Small intestine (tissue), 7 donors: ENCODE results near the gene MID1IP1. TPM values are rescaled to one million over a fixed set of nuclear protein-coding genes. Genes with fewer than 3 reads are reported as not detected.
A peak's percentile ranks its signal among the peaks of the same experiment; 100 is the strongest.

Experiments
- DNase-seq, 2 donors: peaks; one replicate each; pipeline versions ENCODE4 v3.0.0 to v3.0.0-alpha.2; 2013
- FAIRE-seq: peaks from 2 replicates; lab custom pipeline; 2012; peaks lifted over from hg19 to GRCh38; lab: Jason Lieb, UNC
- H3K27ac ChIP-seq, 3 donors: one replicate each; pipeline ENCODE4 v1.5.1; 2013; ENCODE audit warnings: low read length in 2 of 3, mild to moderate bottlenecking in 2 of 3, control low read depth in 1 of 3, inconsistent platforms in 1 of 3, low read depth in 1 of 3, moderate library complexity in 1 of 3
- H3K27me3 ChIP-seq, 3 donors: one replicate each; pipeline ENCODE4 v1.6.1; 2013; ENCODE audit warnings: low read length in 3 of 3, inconsistent platforms in 1 of 3; ENCODE audit not compliant: control insufficient read depth in 3 of 3, insufficient read depth in 3 of 3
- H3K36me3 ChIP-seq, 3 donors: one replicate each; pipeline ENCODE4 v1.6.1; 2013; ENCODE audit warnings: low read length in 3 of 3, inconsistent platforms in 1 of 3, low read depth in 1 of 3, mild to moderate bottlenecking in 1 of 3, moderate library complexity in 1 of 3; ENCODE audit not compliant: control insufficient read depth in 3 of 3, insufficient read depth in 2 of 3
- H3K4me1 ChIP-seq, 3 donors: one replicate each; pipeline ENCODE4 v1.6.1; 2013; ENCODE audit warnings: low read length in 2 of 3, inconsistent platforms in 1 of 3, low read depth in 1 of 3, mild to moderate bottlenecking in 1 of 3, moderate library complexity in 1 of 3; ENCODE audit not compliant: control insufficient read depth in 3 of 3, insufficient read depth in 2 of 3
- H3K4me3 ChIP-seq, 3 donors: one replicate each; pipeline ENCODE4 v1.5.1; 2013; ENCODE audit warnings: low read length in 3 of 3, control low read depth in 1 of 3, inconsistent platforms in 1 of 3, low read depth in 1 of 3, mild to moderate bottlenecking in 1 of 3, moderate library complexity in 1 of 3
- H3K9me3 ChIP-seq, 2 donors: one replicate each; pipeline ENCODE4 v1.6.1; 2013; ENCODE audit warnings: low read depth in 1 of 2, low read length in 1 of 2; ENCODE audit not compliant: control insufficient read depth in 2 of 2, insufficient read depth in 1 of 2
- WGBS, 3 donors: extraction: QIAGEN DNeasy Blood & Tissue Kit; methylation state at CpG; one replicate each; pipeline ENCODE4 v1.1.7; 2013; 5-methylcytosine and 5-hydroxymethylcytosine counted together
- polyA plus RNA-seq, 4 donors: library from polyadenylated mRNA; stranded (reverse) in 3 of 4; unstranded in 1 of 4; fragments of 200-250 nt in 3 of 4; fragments of 120-200 nt in 1 of 4; gene quantifications; one replicate each; pipeline versions ENCODE4 v1.2.1 to v1.2.3, GENCODE V29; 2013
- donor health status: healthy with polysubstance abuse.
- donor health status: control.
- donor health status: control.
- donor health status: Bipolar disorder and iron deficiency.
- donor health status: healthy.

MID1IP1 gene
- polyA plus RNA-seq, 4 donors = 24.2 to 61.1 (median 31.7) TPM

- peak; percentile 69 to 73 for DNase-seq
- Histone ChIP-seq H3K27me3 (no peaks in the 10 kb centered on the region), H3K4me1 (peaks cover 0 to 5% (median 5%) of the 10 kb centered on the region in 3 donors), H3K4me3 (peak overlapping the region; percentile 79 to 92 (median 83)), H3K27ac (peak overlapping the region; percentile 89 to 97 (median 94)), H3K36me3 (peaks cover 0 to 12% (median 0%) of the 10 kb centered on the region in 3 donors), H3K9me3 (no peaks in the 10 kb centered on the region)
- FAIRE-seq = no peak
- 1 to 30% (median 7%) methylated on average over 28 to 41 of the region's 41 CpGs for WGBS, 3 donors
Measured at GRCh38 chrX:38805432-38806389, 4.5 kb downstream of the MID1IP1 start.

GRCh38 chrX:38806875-38807621 is 5.8 kb downstream of the MID1IP1 start:
- FAIRE-seq = no peak

GRCh38 chrX:38807873-38808272 is 6.6 kb downstream of the MID1IP1 start:
- no peak for DNase-seq
- Histone ChIP-seq H3K9me3 (peaks cover 0 to 3% of the 10 kb centered on the region in 2 donors), H3K36me3 (peaks cover 0 to 12% (median 0%) of the 10 kb centered on the region in 3 donors), H3K27ac (no peak overlapping the region), H3K4me1 (peaks cover 0 to 5% (median 5%) of the 10 kb centered on the region in 3 donors), H3K4me3 (no peak overlapping the region), H3K27me3 (no peaks in the 10 kb centered on the region)
- no peak for FAIRE-seq

More at GRCh38 chrX:38806875-38807621, 5.8 kb downstream of the MID1IP1 start:
- Histone ChIP-seq H3K27me3 (no peaks in the 10 kb centered on the region), H3K4me1 (peaks cover 0 to 5% (median 5%) of the 10 kb centered on the region in 3 donors), H3K9me3 (no peaks in the 10 kb centered on the region), H3K4me3 (peak overlapping the region in 2 of 3 donors; percentile 7 to 31), H3K36me3 (peaks cover 0 to 12% (median 0%) of the 10 kb centered on the region in 3 donors), H3K27ac (peak overlapping the region; percentile 60 to 97 (median 72))
- peak; percentile 42 to 44 for DNase-seq
- 13 to 34% (median 28%) methylated on average over 7 of the region's 7 CpGs for WGBS, 3 donors

GRCh38 chrX:38811515-38812243 is 10.4 kb downstream of the MID1IP1 start:
- Histone ChIP-seq H3K9me3 (peaks cover 0 to 7% of the 10 kb centered on the region in 2 donors), H3K36me3 (no peaks in the 10 kb centered on the region), H3K4me1 (peaks cover 0 to 7% (median 5%) of the 10 kb centered on the region in 3 donors), H3K27ac (no peak overlapping the region), H3K27me3 (no peaks in the 10 kb centered on the region), H3K4me3 (no peak overlapping the region)
- DNase-seq = no peak
- 31 to 46% (median 46%) methylated on average over 3 of the region's 3 CpGs for WGBS, 3 donors
- FAIRE-seq = no peak

GRCh38 chrX:38816155-38816554 is 14.9 kb downstream of the MID1IP1 start:
- 77 to 92% (median 78%) methylated on average over 3 of the region's 3 CpGs for WGBS, 3 donors

GRCh38 chrX:38817004-38817703 is 15.9 kb downstream of the MID1IP1 start:
- 18 to 32% (median 27%) methylated on average over 2 of the region's 2 CpGs for WGBS, 3 donors
- peaks cover 0 to 14% (median 2%) of the 10 kb centered on the region in 3 donors for H3K4me1 ChIP-seq
- H3K27ac ChIP-seq = peak overlapping the region in 2 of 3 donors; percentile 25 to 33
- H3K4me3 ChIP-seq = no peak overlapping the region
- FAIRE-seq (no peak), DNase-seq (peak; percentile 12 to 32)
- no peaks in the 10 kb centered on the region for H3K36me3 ChIP-seq
- peaks cover 0 to 7% of the 10 kb centered on the region in 2 donors for H3K9me3 ChIP-seq
- no peaks in the 10 kb centered on the region for H3K27me3 ChIP-seq

More at GRCh38 chrX:38816155-38816554, 14.9 kb downstream of the MID1IP1 start:
- DNase-seq = peak in 1 of 2 donors; percentile 16
- no peak for FAIRE-seq
- Histone ChIP-seq H3K36me3 (no peaks in the 10 kb centered on the region), H3K4me1 (peaks cover 0 to 14% (median 2%) of the 10 kb centered on the region in 3 donors), H3K27ac (peak overlapping the region in 2 of 3 donors; percentile 25 to 38), H3K27me3 (no peaks in the 10 kb centered on the region), H3K9me3 (peaks cover 0 to 7% of the 10 kb centered on the region in 2 donors), H3K4me3 (no peak overlapping the region)

- Histone ChIP-seq H3K4me1 (peaks cover 0 to 14% (median 2%) of the 10 kb centered on the region in 3 donors), H3K4me3 (no peak overlapping the region), H3K36me3 (no peaks in the 10 kb centered on the region), H3K27me3 (no peaks in the 10 kb centered on the region), H3K9me3 (peaks cover 0 to under 1% of the 10 kb centered on the region in 2 donors), H3K27ac (no peak overlapping the region)
- FAIRE-seq (no peak), DNase-seq (no peak)
- WGBS, 3 donors = 71 to 100% (median 94%) methylated on average over 1 of the region's 1 CpG
Measured at GRCh38 chrX:38819163-38819562, 17.9 kb downstream of the MID1IP1 start.
